HL-60/S4 treated with retinoic acid at 250 ng/mL for 4 days and 3 days (cell line): ENCODE data around the gene GABRB3.

Experiments used
- in situ Hi-C: fragments of 300-500 bp; cut with MboI; formaldehyde crosslinking; loops from 2 replicates; pipeline ENCODE4 v1.7.0; 2022; ENCODE audit warnings: low sequenced_read_pairs

The GABRB3 gene

DNA sequence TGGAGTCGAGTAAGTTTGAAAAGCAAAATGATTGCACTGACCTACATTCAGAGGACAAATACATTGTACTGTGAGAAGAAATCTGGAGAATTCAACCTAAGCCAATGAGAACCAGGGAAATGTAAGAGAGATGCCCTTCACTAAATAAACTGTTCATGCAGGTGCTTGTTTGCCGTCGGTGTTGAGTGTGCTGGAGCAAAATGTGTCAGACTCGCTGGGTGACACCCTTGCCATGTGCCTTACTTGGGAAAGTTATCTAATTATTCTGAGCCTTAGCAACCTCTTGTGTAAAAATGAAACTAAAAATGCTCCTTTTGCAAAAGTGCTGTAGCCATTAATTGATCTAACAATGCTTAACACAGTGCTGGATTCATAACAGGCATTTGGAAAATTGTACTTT is 140.4 kb downstream of the GABRB3 start:
- in situ Hi-C loops: no loop called here

DNA sequence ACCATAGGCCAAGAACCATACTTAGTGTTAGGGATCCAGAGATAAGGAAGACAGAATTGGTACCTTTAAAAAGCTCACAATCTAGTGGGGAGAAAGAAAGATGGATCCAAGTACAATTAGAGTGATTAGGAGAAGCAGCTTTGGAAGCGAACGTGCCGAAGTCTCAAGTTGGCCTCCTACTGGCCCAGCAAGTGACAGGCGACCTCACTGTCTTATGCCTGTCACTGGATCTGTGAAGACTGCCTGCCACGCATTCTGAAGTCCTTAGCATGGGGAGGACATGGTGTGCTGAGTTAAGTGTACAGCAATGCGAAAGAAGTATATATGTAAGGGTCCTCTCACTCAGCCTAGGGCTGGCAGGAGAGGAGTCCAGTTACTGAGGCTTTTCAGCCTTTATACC is 141.0 kb downstream of the GABRB3 start:
- in situ Hi-C loops: no loop called here

DNA sequence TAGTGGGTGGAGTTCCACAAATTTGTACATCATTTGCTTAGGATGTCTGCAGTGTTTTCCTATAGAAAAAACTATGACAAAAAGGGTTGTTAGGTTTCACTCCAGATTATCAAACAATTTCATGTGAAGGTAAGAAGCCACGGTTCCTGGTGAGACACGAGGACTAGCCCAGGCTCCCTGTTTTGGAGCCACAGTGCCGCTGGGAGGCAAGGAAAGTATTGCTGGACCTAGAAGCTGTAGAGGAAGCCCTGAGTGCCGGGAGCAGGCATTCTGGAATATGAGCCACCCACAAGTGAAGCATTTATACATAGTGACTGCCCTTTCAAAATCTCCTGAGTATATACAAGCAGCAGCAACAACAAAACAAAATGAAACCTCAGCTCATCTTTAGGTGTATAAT is 142.0 kb downstream of the GABRB3 start:
- in situ Hi-C loops: no loop called here

DNA sequence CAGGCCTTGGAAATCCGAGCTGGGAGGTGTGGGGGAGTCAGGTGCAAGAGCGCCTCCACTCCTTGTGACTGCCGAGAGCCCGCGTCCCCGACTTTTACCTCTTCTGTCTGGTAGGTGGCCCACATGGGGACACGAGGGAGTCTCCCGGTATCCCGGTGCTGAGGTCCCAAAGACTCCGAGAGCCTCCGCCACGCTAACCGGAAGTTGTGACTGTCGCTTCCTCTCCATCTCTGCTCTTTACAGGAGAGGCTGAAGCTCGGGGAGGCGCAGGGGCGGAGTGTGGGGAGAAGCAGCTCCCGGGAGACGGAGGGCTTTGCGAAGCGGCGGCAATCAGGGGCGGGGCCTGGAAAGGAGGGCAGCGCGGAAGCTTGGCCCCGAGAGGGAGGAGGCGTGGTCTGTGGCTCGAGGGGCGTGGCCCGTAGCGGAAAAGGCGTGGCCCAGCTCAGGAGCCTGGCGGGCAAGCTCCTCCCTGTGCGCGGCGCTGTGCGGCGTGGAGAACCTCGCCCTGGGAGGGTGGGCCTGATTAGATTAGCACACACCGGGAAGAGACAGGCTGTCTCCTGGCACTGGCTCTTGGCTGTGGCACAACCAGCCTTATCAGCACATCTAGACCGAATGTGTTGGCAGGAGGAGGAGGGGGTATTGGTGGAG is 143.9 kb downstream of the GABRB3 start:
- in situ Hi-C loops: no loop called here

DNA sequence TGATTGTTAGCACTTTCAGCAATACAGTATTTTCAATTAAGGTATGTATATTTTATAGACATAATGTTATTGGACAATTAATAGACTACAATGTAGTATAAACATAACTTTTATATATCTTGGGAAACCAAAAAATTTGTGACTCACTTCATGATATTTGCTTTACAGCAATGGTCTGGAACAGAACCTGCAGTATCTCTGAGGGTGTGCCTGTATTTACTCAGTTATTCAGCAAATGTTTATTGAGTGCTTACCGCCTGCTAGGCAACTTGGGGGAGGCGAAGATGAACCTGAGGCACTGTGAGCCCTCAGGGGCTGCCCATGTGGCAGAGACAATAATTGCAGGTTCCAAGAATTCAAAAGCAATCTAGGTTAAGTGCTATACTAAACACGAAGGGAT is 144.8 kb downstream of the GABRB3 start:
- in situ Hi-C loops: no loop called here

DNA sequence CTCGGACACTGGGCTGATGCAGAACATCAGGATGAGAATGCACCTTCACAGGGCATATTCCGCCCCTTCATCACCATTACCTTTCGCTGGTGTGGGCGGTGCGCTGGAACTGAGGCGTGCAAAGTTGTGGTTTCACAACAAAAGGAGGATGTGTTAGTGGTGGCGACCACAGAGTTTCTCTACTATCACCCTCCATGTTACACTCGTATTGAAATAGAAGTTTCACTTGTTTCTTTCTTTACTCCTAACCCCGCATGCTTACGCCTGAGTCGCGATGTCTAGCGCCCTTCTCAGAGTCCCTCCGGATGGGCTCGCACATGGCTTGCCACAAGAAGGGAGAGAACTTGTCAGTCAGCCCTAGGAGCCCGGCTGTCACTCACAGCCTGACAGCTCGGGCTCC is 148.7 kb downstream of the GABRB3 start:
- in situ Hi-C loops: no loop called here

DNA sequence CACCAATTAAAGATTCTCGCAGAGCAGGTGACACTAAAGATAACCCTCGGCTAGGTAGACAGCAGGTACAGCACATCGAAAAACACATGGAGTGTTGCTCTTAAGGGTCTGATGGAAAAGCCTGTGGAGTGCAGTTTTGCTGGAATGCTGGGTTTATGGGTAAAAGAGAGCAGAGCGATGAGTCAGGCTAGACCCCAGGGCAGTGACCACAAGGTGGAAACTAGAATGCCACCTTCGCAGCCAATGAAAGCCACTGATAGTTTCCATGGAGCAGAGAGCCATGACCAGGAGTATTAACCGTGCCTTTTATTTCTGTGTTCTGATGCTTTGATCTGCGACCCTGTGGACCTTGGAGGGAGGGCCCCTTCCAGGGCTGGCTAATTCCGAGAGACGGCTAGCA is 149.8 kb downstream of the GABRB3 start:
- in situ Hi-C loops: no loop called here

DNA sequence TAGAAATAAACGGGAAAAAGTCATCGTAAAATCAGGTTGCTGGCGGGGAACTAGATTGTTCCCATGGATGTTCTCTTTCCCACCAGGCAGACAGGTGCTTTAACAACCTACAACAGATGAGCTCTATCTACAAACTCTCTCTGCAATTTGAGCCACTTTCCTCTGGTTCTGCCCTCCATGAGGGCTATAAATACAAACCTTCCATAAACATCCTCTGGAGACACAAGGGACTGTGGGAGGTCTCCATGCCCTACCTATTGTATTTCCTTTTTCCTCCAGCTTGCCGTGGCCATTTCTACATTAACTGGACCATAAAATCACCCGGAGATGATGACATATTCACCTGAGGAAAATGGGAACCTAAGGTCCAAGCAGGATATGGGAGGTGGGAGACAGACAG is 151.1 kb downstream of the GABRB3 start:
- in situ Hi-C loops: no loop called here

DNA sequence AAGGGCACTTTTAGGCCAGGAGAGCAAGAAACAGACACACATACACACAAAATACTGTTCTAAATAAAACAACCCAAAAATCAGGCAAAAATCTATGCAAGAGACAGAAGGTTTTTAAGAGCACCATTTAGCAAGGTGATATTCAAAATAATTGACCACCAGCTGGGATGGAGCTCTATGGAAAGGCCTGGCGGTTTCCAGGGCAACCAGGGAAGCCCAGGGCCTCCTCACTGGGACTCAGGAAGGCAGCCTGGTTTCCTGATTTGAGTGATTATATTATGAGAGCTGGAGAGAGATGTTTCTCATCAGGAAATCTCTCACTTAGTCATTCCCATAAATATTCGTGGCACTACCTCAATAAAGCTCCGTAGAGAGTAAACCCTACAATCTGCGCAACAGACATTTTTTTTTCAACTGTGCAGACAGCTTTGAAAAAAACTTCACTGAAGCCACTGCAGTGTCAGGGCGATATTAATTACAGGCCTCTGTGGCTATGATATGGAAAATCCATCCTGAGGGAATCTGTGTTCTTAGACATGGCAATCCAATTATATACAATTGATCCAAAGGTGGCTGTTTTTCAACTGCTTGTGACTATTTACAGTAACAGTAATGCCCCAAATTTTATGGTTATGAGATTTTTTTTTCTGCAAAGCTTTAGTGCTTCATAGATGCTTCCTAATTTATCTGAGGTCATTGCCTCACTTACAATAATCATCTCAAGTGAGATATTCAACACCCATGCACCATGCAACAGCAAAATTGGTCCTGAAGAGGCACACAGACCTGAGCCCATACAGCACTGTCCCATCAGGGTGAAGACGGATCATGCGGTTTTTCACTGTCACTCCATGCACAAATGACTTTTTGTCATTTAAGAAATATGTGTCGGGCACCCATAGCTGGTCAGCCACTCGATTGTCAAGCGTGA is 152.1 kb downstream of the GABRB3 start:
- in situ Hi-C loops: no loop called here

DNA sequence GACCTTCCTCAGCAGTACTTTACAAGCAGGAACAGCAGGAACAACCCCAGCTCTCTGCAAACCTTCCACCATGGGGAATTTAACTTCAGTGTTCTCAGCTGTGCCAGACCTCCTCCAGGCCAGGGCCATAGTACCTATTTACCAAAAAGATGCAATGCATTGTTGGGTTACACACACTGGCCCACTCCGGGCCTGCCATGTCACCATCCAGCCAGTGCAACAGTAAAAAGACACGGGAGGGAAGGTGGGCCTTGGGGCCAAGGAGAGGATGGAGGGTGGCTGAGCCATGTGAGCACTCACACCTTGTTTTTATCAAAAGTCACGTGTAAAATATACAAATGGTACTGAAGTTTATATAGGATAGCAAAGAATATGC is 157.0 kb downstream of the GABRB3 start:
- in situ Hi-C loops: no loop called here

DNA sequence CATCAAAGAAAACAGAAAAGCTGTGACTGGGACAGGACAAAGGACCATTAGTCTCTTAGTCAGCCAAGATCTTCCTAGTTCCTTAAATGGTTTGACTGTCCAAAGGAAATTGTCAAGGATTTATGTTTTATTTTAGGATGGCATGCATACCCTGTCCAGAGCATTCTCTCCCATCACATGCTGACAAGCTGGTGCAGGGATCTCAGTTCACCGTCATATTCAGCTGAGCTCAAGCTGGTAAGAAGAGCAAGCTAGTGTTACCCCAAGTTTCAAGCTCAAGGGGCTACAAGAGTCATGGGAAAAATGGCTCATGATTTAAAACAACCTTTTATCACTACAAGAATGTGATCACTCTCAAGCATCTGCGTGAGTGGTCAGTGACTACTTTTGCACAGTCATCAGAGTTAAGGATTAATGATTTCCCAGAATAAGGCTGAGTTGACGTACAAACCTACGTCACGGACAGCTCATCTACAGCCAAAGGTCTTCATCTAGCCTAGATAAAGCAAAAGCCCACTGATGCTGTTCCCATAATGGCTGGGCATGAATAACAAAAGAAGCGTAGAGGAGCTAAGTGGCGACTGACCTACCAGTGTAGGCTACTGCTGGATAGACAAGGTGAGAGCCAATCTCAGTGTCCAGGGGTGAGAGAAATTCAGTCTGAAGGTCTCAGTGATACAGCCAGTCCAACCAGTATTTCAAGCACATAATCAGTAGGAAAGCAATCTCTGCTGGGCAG is 157.5 kb downstream of the GABRB3 start:
- in situ Hi-C loops: no loop called here

DNA sequence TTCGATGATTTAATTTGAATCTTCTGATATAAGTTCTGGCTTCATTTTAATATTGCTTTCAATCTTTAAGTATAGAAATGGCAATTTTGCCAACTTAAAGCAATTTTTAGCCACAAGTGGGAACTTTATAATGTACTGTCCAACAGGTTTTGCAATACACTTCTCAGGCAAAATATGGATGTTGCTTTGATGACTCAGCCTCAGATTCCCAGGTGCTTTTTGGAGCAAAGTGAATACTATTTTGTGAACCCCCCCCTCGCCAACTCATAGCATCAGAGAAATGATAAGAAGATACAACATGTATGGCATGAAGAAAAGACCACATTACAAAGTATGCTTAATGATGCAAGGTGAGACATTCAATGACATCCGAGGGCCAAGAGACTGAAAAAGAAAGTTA is 158.1 kb downstream of the GABRB3 start:
- in situ Hi-C loops: no loop called here

DNA sequence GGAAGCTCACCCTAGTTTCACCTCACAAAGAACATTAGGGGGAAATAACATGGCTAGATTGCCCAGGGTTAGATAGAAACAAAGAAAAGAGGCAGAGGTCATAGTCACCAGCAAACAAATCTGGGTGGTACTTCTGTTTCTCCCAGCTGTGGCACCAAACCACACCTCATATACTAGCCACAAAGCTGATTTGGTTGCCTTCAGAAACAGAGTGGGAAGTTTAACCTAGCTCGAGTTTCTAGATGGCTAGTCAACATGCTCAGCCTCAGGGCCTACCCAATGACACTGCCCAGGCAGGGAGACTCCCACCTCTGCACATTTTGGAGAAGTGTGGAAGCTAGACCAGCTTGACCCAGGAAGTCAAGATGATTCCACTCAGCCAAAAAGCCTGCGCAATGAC is 174.2 kb downstream of the GABRB3 start:
- in situ Hi-C loops: no loop called here

DNA sequence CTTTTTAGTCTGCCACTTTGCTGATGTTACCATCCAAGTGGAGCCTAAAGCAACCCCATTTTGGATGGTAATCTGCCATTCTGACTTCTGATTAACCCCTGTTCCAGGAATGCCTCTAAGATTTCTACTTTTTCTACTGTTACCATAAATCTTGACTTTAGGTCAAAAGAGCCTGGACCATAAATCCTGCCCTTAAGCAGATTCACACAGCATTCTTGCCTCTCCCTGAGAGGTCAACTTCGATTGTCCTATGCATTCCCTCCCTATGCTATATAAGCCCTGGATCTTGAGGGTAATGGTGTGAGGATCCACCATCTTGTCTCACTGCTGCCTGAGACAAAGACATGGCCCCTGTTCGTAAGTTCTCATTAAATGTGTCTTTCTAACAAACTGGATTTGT is 177.3 kb downstream of the GABRB3 start:
- in situ Hi-C loops: no loop called here

DNA sequence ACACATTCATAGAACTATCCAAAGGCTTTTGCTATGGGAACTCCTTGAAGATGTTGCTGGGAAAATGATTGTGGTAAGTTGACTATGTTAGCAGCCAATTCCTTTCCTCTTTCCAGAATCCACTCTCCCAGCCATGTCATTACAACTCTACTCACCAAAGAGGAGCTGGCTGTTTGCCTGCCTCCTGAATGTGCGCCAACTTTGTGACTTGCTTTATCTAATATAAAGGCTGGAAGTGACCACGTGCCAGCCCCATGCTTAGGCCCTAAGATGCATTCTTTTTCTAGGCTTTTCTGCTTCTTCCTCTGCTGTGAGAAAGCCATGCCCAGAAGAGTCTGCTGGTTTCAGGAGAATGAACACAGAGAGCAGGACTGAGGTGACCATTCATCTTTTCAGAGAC is 182.2 kb downstream of the GABRB3 start:
- in situ Hi-C loops: no loop called here

DNA sequence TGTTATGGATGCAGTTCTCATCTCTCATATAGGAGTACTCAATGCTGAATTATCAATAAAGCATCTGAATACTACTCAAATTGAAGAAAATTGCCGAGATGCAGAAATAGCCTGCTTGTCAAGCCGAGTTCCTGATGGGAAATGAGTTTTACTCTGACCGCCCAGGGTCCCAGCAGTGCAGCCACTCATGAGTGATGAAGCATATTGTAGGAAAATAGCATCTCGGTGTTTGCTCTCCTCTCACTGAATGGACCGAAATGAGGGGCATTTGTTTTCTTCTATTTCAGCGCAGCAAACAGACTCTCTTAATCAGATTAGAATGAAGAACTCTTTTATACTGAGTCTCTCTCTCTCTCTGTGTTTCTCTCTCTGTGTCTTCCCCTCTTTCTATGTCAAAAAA is 190.0 kb downstream of the GABRB3 start:
- in situ Hi-C loops: no loop called here

DNA sequence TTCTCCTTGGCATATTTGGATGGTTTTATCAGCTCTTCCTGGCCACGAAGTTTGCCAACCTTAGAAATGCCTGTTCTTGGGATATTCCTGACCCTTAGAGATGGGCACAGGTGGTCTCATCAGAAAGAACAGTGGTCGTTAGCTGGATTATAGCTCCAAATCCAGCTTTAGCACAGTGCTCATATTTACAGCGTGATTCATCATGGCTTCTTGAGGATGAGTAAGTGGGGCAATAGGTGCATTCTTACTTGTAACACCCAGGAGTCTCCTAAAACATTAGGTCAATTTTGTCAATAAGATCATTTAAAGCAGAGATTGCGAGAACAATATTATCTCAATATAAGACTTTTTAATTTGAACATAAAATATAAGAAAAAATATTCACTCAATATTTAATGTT is 191.9 kb downstream of the GABRB3 start:
- in situ Hi-C loops: no loop called here

DNA sequence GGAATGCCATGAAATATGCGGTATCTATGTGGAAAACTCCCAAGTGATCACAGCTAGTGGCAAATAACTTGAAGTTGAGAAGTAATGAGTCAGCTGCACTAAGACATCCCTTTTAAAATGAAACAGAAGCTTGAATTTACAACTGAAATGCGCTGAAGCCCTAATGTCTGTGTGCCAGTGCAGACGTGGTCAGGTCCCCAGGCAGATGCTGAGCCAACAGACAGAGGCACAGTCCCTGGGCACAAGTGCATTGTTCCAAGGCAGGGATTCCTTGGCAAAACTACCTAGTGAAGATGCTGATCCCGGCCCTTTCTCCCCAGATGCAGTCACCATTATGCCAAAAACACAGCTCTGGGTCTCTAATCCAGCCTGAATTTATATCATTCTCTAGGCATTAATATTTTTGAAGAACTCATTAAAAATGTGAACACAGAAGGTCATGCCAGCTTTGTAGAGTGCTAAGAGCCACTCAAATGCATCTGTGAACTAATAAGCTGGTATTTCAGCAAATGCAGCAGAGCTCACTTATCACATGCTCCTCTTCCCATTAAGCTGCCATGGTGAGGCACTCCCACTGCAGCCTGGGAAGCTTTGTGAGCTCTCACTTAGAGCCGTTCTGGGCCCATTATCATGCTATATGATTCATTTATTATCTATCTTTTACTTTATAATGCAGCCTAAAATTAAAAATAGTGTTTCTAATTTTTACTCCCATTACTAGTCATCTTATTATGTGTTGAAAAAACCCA is 200.1 kb downstream of the GABRB3 start:
- in situ Hi-C loops: no loop called here

DNA sequence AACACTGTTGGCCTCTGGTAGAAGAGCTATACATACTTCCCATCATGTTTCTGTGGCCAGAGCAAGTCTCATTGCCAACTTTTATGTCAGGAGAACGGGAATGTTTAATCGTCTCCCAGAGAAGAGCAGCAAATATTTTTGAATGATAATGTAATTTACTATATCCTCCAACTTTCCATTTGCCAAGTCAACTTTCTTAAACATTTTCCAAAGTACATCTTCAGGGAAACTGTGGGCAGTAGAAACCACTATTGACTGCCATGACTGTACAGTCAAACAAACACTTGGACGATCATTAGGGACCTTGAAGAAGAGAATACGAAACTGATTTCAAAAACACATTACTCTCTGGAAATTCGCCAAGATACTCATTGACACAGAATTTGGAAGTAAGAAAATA is 201.5 kb downstream of the GABRB3 start:
- in situ Hi-C loops: no loop called here

DNA sequence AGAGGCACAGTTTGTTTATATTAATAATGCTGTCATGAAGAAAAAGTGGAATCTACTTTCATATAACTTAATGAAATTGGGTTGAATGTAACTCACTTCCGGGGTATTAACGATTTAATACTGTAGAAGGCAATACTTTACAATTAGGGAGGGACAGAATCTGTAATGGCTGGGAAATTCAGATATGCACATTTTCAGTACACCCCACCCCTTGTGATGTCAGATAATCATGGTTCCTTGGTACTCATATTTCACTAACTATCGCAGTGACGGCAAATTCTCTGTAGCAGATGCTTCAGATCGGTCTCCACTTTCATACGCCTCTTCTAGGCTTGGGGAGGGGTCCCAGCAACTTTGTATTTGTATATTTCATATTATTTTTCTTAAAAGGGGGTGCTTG is 207.3 kb downstream of the GABRB3 start:
- in situ Hi-C loops: no loop called here

DNA sequence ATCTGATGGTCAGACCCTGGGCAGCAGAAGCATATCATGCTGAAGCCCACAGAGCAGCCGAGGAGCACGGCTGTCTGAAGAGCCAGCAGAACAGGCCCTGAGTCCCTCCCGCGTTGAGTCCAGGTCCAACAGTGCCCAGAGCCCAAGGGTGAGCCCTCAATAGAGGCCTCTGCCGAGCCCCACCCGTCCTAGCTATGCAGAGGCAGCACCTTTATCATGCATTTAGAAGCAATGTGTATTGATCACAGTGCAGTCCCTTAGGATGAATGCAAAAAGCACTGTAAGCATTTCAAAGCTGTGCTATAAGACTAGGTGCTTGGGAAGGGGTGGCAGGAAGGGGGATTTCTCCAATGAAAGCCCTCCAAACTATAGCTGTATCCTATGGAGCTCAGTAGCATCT is 208.5 kb downstream of the GABRB3 start:
- in situ Hi-C loops: no loop called here
